Panc1 (cell line): ENCODE measurements around the gene LIME1. TPM values are rescaled to one million over a fixed set of nuclear protein-coding genes. Genes with fewer than 3 reads are reported as not detected.

Experiments used
- ATAC-seq: fragments of 200-7000 bp; cut with Tn5 transposase; 2 replicates; pipeline ENCODE4 v1.9.1; 2020; ENCODE audit warnings: mild to moderate bottlenecking, moderate library complexity
- BruUV-seq: library from RNA; stranded (reverse); fragments of 400-500 nt; replicated peaks from 2 replicates; lab custom pipeline; 2021; lab: Mats Ljungman, UMichigan
- CTCF ChIA-PET: fragments of 300-600 bp; sonication (Branson Sonifier 250); formaldehyde crosslinking; loops from one replicate; lab custom pipeline; 2022; ENCODE audit warnings: antibody characterized with exemption; lab: Charles Lee
- POLR2A ChIA-PET: fragments of 300-600 bp; sonication (Branson Sonifier 250); formaldehyde crosslinking; loops from one replicate; lab custom pipeline; 2022; ENCODE audit warnings: antibody characterized with exemption; lab: Charles Lee
- DNase-seq: peaks from one replicate; pipeline ENCODE4 v3.0.0-alpha.2; 2010; ENCODE audit warnings: low read depth, low spot score
- H3K27ac ChIP-seq: 2 replicates; pipeline ENCODE4 v1.5.1; 2011; ENCODE audit warnings: mild to moderate bottlenecking, low read length, inconsistent platforms
- H3K27me3 ChIP-seq: fragments of 200-500 bp; sonication (Bioruptor generic); 2 replicates; pipeline ENCODE4 v1.6.0; 2014; ENCODE audit warnings: low read length, inconsistent platforms; ENCODE audit not compliant: control insufficient read depth, insufficient read depth
- H3K36me3 ChIP-seq: fragments of 200-500 bp; sonication (Bioruptor generic); 2 replicates; pipeline ENCODE4 v1.5.1; 2014; ENCODE audit warnings: inconsistent platforms, mild to moderate bottlenecking, low read length, moderate library complexity; ENCODE audit not compliant: control insufficient read depth, insufficient read depth
- H3K4me1 ChIP-seq: 2 replicates; pipeline ENCODE4 v1.5.1; 2011; ENCODE audit warnings: inconsistent platforms, mild to moderate bottlenecking, low read length, moderate library complexity; ENCODE audit not compliant: control insufficient read depth, insufficient read depth
- H3K4me3 ChIP-seq, 2 experiments: 2 replicates each; pipeline ENCODE4 v1.5.1; 2011 to 2012; ENCODE audit warnings: low read depth in 2 of 2, low read length in 2 of 2, mild to moderate bottlenecking in 2 of 2, inconsistent platforms in 1 of 2, moderate library complexity in 1 of 2
- H3K9me3 ChIP-seq: fragments of 200-500 bp; sonication (Bioruptor generic); 2 replicates; pipeline ENCODE4 v1.5.1; 2014; ENCODE audit warnings: low read depth, mild to moderate bottlenecking, inconsistent platforms, low read length, moderate library complexity; ENCODE audit not compliant: control insufficient read depth, insufficient read depth
- POLR2AphosphoS5 ChIP-seq: IDR thresholded peaks from 2 replicates; pipeline ENCODE4 v1.6.1; 2012; ENCODE audit warnings: mild to moderate bottlenecking, low read depth, low read length, moderate library complexity
- SIN3A ChIP-seq: IDR thresholded peaks from 2 replicates; pipeline ENCODE4 v1.6.1; 2012; ENCODE audit warnings: low read depth, mild to moderate bottlenecking, low read length, moderate library complexity, borderline replicate concordance; ENCODE audit not compliant: insufficient read depth
- TCF7L2 ChIP-seq: IDR thresholded peaks from 2 replicates; pipeline ENCODE4 v1.6.1; 2011; ENCODE audit warnings: mild to moderate bottlenecking, low read depth, low read length, inconsistent platforms
- in situ Hi-C: cut with HindIII; loops from 2 replicates; pipeline ENCODE4 v1.10.0; 2016; ENCODE audit warnings: low sequenced_read_pairs, low pct_unique_long_range_greater_than_20kb
- intact Hi-C: fragments of 100-400 bp; cut with micrococcal nuclease; formaldehyde crosslinking; loops from one replicate; pipeline ENCODE4 v1.10.0; 2022; ENCODE audit not compliant: unreplicated experiment
- total RNA-seq: library from RNA; stranded (reverse); gene quantifications from one replicate; pipeline ENCODE4 v1.2.1, GENCODE V29; 2021; ENCODE audit not compliant: unreplicated experiment
- TF ChIP-seq, protein P1 (sequence below): fragments of 450-650 bp; IDR thresholded peaks from 2 replicates; pipeline ENCODE4 v1.5.1; 2017; ENCODE audit warnings: mild to moderate bottlenecking
- TF ChIP-seq, protein P2 (sequence below), 2 experiments: IDR thresholded peaks; 2 replicates each; pipeline ENCODE4 v1.6.1; 2011 to 2012; ENCODE audit warnings: low read depth in 2 of 2, control low read depth in 1 of 2, low read length in 1 of 2, mild to moderate bottlenecking in 1 of 2, moderate library complexity in 1 of 2; ENCODE audit not compliant: insufficient read depth in 1 of 2

Gene LIME1
- total RNA-seq, 1 experiment from 2014 or later = 15.2 TPM

GRCh38 chr20:63745961-63746731 lies 9.7 kb downstream of the LIME1 start:
- no TSS peak for BruUV-seq
- TF ChIP-seq TCF7L2 (no peak), POLR2AphosphoS5 (no peak), SIN3A (no peak)
- TF ChIP-seq, protein P1, sequence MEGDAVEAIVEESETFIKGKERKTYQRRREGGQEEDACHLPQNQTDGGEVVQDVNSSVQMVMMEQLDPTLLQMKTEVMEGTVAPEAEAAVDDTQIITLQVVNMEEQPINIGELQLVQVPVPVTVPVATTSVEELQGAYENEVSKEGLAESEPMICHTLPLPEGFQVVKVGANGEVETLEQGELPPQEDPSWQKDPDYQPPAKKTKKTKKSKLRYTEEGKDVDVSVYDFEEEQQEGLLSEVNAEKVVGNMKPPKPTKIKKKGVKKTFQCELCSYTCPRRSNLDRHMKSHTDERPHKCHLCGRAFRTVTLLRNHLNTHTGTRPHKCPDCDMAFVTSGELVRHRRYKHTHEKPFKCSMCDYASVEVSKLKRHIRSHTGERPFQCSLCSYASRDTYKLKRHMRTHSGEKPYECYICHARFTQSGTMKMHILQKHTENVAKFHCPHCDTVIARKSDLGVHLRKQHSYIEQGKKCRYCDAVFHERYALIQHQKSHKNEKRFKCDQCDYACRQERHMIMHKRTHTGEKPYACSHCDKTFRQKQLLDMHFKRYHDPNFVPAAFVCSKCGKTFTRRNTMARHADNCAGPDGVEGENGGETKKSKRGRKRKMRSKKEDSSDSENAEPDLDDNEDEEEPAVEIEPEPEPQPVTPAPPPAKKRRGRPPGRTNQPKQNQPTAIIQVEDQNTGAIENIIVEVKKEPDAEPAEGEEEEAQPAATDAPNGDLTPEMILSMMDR = no peak
- TF ChIP-seq, protein P2, sequence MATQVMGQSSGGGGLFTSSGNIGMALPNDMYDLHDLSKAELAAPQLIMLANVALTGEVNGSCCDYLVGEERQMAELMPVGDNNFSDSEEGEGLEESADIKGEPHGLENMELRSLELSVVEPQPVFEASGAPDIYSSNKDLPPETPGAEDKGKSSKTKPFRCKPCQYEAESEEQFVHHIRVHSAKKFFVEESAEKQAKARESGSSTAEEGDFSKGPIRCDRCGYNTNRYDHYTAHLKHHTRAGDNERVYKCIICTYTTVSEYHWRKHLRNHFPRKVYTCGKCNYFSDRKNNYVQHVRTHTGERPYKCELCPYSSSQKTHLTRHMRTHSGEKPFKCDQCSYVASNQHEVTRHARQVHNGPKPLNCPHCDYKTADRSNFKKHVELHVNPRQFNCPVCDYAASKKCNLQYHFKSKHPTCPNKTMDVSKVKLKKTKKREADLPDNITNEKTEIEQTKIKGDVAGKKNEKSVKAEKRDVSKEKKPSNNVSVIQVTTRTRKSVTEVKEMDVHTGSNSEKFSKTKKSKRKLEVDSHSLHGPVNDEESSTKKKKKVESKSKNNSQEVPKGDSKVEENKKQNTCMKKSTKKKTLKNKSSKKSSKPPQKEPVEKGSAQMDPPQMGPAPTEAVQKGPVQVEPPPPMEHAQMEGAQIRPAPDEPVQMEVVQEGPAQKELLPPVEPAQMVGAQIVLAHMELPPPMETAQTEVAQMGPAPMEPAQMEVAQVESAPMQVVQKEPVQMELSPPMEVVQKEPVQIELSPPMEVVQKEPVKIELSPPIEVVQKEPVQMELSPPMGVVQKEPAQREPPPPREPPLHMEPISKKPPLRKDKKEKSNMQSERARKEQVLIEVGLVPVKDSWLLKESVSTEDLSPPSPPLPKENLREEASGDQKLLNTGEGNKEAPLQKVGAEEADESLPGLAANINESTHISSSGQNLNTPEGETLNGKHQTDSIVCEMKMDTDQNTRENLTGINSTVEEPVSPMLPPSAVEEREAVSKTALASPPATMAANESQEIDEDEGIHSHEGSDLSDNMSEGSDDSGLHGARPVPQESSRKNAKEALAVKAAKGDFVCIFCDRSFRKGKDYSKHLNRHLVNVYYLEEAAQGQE (IDR thresholded peaks at IDR 0.05; ENCODE audit: insufficient read depth in 1 of 2, low read depth in 2 of 2, low read length in 1 of 2) = no peak
- no peaks in the 10 kb centered on the region; the same call in 1 of the 2 replicates for H3K36me3 ChIP-seq
- ChIA-PET CTCF (no interaction called here), POLR2A (no interaction called here)
- no peak overlapping the region for H3K27ac ChIP-seq
- DNase-seq (no peak), ATAC-seq (no peak)
- intact Hi-C loops = no loop called here
- H3K9me3 ChIP-seq = no peaks in the 10 kb centered on the region
- H3K4me3 ChIP-seq = no peak overlapping the region
- no peaks in the 10 kb centered on the region for H3K27me3 ChIP-seq
- in situ Hi-C loops = no loop called here
- peaks cover 13% of the 10 kb centered on the region for H3K4me1 ChIP-seq

- no peak for DNase-seq
- no peaks in the 10 kb centered on the region for H3K9me3 ChIP-seq
- H3K27ac ChIP-seq = no peak overlapping the region
- ChIA-PET CTCF (no interaction called here), POLR2A (no interaction called here)
- no TSS peak for BruUV-seq
- H3K36me3 ChIP-seq = no peaks in the 10 kb centered on the region; the same call in 1 of the 2 replicates
- H3K4me3 ChIP-seq = no peak overlapping the region
- ATAC-seq = no peak
- intact Hi-C loops = no loop called here
- H3K27me3 ChIP-seq = no peaks in the 10 kb centered on the region
- H3K4me1 ChIP-seq = peaks cover 6% of the 10 kb centered on the region
- in situ Hi-C loops = no loop called here
- TF ChIP-seq TCF7L2 (no peak), SIN3A (no peak), POLR2AphosphoS5 (no peak)
- TF ChIP-seq, protein P2 (IDR thresholded peaks at IDR 0.05; ENCODE audit: insufficient read depth in 1 of 2, low read depth in 2 of 2, low read length in 1 of 2) = no peak
- TF ChIP-seq, protein P1 = no peak
These were observed 10.4 kb downstream of the LIME1 start for GRCh38 chr20:63746751-63747315.
